ENCODE results near the gene DHFR.
A peak's percentile ranks its signal among the peaks of the same experiment; 100 is the strongest.

The DHFR gene

GRCh38 chr5:80672140-80672736 is 17.5 kb upstream of the DHFR start:
- TF ChIP-seq CTCF (IDR thresholded peaks at IDR 0.05; ENCODE audit: low read depth, low read length, poor library complexity, severe bottlenecking) (peak; percentile 62), EZH2phosphoT487 (IDR thresholded peaks at IDR 0.05; ENCODE audit: borderline replicate concordance, low read length) (no peak)
- no peak overlapping the region for H3K27ac ChIP-seq (ENCODE audit: low read depth, low read length)

GRCh38 chr5:80668016-80668969 is 13.5 kb upstream of the DHFR start:
- Histone ChIP-seq H3K36me3 (ENCODE audit: control insufficient read depth, low read length) (peaks cover 80% of the 10 kb centered on the region), H3K79me2 (ENCODE audit: control insufficient read depth, low read length) (peaks cover 7% of the 10 kb centered on the region), H3F3A (ENCODE audit: control insufficient read depth, insufficient read depth) (peaks cover 3% of the 10 kb centered on the region; the same call in 1 of the 2 replicates), H3K4me2 (ENCODE audit: low read length) (no peak overlapping the region), H3K9me2 (replicated peaks; ENCODE audit: control insufficient read depth, low read length) (no peaks in the 10 kb centered on the region), H3K4me3 (ENCODE audit: low read length) (no peak overlapping the region), H3K9me3 (ENCODE audit: control insufficient read depth, insufficient read depth, low read length) (no peaks in the 10 kb centered on the region), H3K27ac (ENCODE audit: low read depth, low read length) (no peak overlapping the region), H3K4me1 (ENCODE audit: control insufficient read depth, low read length) (no peaks in the 10 kb centered on the region), H3K27me3 (ENCODE audit: control insufficient read depth, low read length) (no peaks in the 10 kb centered on the region), H4K20me1 (ENCODE audit: control insufficient read depth, insufficient read depth, low read depth, low read length) (peaks cover 3% of the 10 kb centered on the region; the same call in 1 of the 2 replicates)
- no peak for TF ChIP-seq CTCF (IDR thresholded peaks at IDR 0.05; ENCODE audit: low read depth, low read length, poor library complexity, severe bottlenecking)
- no peak for TF ChIP-seq EZH2phosphoT487 (IDR thresholded peaks at IDR 0.05; ENCODE audit: borderline replicate concordance, low read length)

More at GRCh38 chr5:80672140-80672736, 17.5 kb upstream of the DHFR start:
- H3K79me2 ChIP-seq (ENCODE audit: control insufficient read depth, low read length): no peaks in the 10 kb centered on the region; the same call in 1 of the 2 replicates
- no peak overlapping the region for H3K4me2 ChIP-seq (ENCODE audit: low read length)
- peaks cover 3% of the 10 kb centered on the region; the same call in 1 of the 2 replicates for H3F3A ChIP-seq (ENCODE audit: control insufficient read depth, insufficient read depth)
- H3K9me3 ChIP-seq (ENCODE audit: control insufficient read depth, insufficient read depth, low read length): no peaks in the 10 kb centered on the region
- peaks cover 3% of the 10 kb centered on the region; the same call in 1 of the 2 replicates for H4K20me1 ChIP-seq (ENCODE audit: control insufficient read depth, insufficient read depth, low read depth, low read length)
- H3K4me1 ChIP-seq (ENCODE audit: control insufficient read depth, low read length): no peaks in the 10 kb centered on the region
- H3K4me3 ChIP-seq (ENCODE audit: low read length): no peak overlapping the region
- H3K36me3 ChIP-seq (ENCODE audit: control insufficient read depth, low read length): peaks cover 77% of the 10 kb centered on the region
- no peaks in the 10 kb centered on the region for H3K9me2 ChIP-seq (replicated peaks; ENCODE audit: control insufficient read depth, low read length)
- H3K27me3 ChIP-seq (ENCODE audit: control insufficient read depth, low read length): no peaks in the 10 kb centered on the region

- Histone ChIP-seq H3K9me2 (replicated peaks; ENCODE audit: control insufficient read depth, low read length) (no peaks in the 10 kb centered on the region), H3K4me2 (ENCODE audit: low read length) (no peak overlapping the region)
Observed at GRCh38 chr5:80667384-80667783, 12.6 kb upstream of the DHFR start.

More at GRCh38 chr5:80667384-80667783, 12.6 kb upstream of the DHFR start:
- H3F3A ChIP-seq (ENCODE audit: control insufficient read depth, insufficient read depth): peaks cover 3% of the 10 kb centered on the region; the same call in 1 of the 2 replicates
- H3K4me3 ChIP-seq (ENCODE audit: low read length): no peak overlapping the region
- peaks cover 11% of the 10 kb centered on the region for H3K79me2 ChIP-seq (ENCODE audit: control insufficient read depth, low read length)
- TF ChIP-seq CTCF (IDR thresholded peaks at IDR 0.05; ENCODE audit: low read depth, low read length, poor library complexity, severe bottlenecking): no peak
- no peak for TF ChIP-seq EZH2phosphoT487 (IDR thresholded peaks at IDR 0.05; ENCODE audit: borderline replicate concordance, low read length)
- no peak overlapping the region for H3K27ac ChIP-seq (ENCODE audit: low read depth, low read length)
- no peaks in the 10 kb centered on the region for H4K20me1 ChIP-seq (ENCODE audit: control insufficient read depth, insufficient read depth, low read depth, low read length)
- H3K4me1 ChIP-seq (ENCODE audit: control insufficient read depth, low read length): no peaks in the 10 kb centered on the region
- H3K27me3 ChIP-seq (ENCODE audit: control insufficient read depth, low read length): no peaks in the 10 kb centered on the region
- H3K9me3 ChIP-seq (ENCODE audit: control insufficient read depth, insufficient read depth, low read length): no peaks in the 10 kb centered on the region
- H3K36me3 ChIP-seq (ENCODE audit: control insufficient read depth, low read length): peaks cover 80% of the 10 kb centered on the region

Measured in DOHH2 (cell line).